Measurements from ENCODE around the gene GRK5.

GRK5 gene

DNA sequence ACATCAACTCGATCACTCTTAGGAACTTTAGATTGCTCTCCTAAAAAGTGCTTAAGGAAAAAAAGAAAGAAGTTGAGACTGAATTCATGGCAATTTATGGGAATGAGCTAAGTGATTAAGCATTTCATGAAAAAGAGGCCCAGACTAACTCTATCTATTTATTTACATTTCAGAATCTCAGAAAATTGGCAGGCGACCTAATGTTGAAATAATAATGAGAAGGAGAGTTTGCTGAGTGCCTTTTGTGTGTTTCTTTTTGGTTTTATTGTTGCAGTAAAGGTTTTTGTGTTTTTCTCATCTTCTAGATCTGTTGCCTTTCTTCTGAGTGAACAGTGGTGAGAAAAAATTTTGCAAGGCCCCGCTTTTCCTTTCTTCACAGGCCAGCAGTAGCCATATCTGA is 3.8 kb downstream of the GRK5 start:
- H3K36me3 ChIP-seq (ENCODE audit: control insufficient read depth, insufficient read depth, low read length, severe bottlenecking) = no peaks in the 10 kb centered on the region
- H3K27me3 ChIP-seq (replicated peaks; ENCODE audit: control insufficient read depth, insufficient read depth, low read length) = no peaks in the 10 kb centered on the region
- H3K4me3 ChIP-seq (ENCODE audit: low read length) = peak overlapping the region; percentile 95
- DNase-seq (ENCODE audit: low read depth) = peak; percentile 92
- peaks cover 53% of the 10 kb centered on the region for H3K4me1 ChIP-seq (ENCODE audit: control insufficient read depth, insufficient read depth, low read length)
- peak overlapping the region; percentile 90 for H3K9ac ChIP-seq (ENCODE audit: low read length)
- no peaks in the 10 kb centered on the region for H3K9me3 ChIP-seq (ENCODE audit: control insufficient read depth, low read length)

GRCh38 chr10:119211625-119212441 is 4.5 kb downstream of the GRK5 start:
- Histone ChIP-seq H3K4me3 (ENCODE audit: low read length) (peak overlapping the region; percentile 95), H3K36me3 (ENCODE audit: control insufficient read depth, insufficient read depth, low read length, severe bottlenecking) (no peaks in the 10 kb centered on the region), H3K9me3 (ENCODE audit: control insufficient read depth, low read length) (no peaks in the 10 kb centered on the region), H3K4me1 (ENCODE audit: control insufficient read depth, insufficient read depth, low read length) (peaks cover 49% of the 10 kb centered on the region), H3K27me3 (replicated peaks; ENCODE audit: control insufficient read depth, insufficient read depth, low read length) (no peaks in the 10 kb centered on the region), H3K9ac (ENCODE audit: low read length) (peak overlapping the region; percentile 90)
- DNase-seq (ENCODE audit: low read depth) = peak; percentile 36

GRCh38 chr10:119215371-119215770 is 8.0 kb downstream of the GRK5 start:
- no peak overlapping the region for H3K9ac ChIP-seq (ENCODE audit: low read length)
- H3K4me3 ChIP-seq (ENCODE audit: low read length) = no peak overlapping the region
- peaks cover 45% of the 10 kb centered on the region for H3K4me1 ChIP-seq (ENCODE audit: control insufficient read depth, insufficient read depth, low read length)
- no peak for DNase-seq (ENCODE audit: low read depth)
- no peaks in the 10 kb centered on the region for H3K27me3 ChIP-seq (replicated peaks; ENCODE audit: control insufficient read depth, insufficient read depth, low read length)
- H3K9me3 ChIP-seq (ENCODE audit: control insufficient read depth, low read length) = no peaks in the 10 kb centered on the region
- no peaks in the 10 kb centered on the region for H3K36me3 ChIP-seq (ENCODE audit: control insufficient read depth, insufficient read depth, low read length, severe bottlenecking)

- Histone ChIP-seq H3K27me3 (replicated peaks; ENCODE audit: control insufficient read depth, insufficient read depth, low read length) (no peaks in the 10 kb centered on the region), H3K9ac (ENCODE audit: low read length) (no peak overlapping the region), H3K36me3 (ENCODE audit: control insufficient read depth, insufficient read depth, low read length, severe bottlenecking) (no peaks in the 10 kb centered on the region), H3K4me3 (ENCODE audit: low read length) (no peak overlapping the region), H3K4me1 (ENCODE audit: control insufficient read depth, insufficient read depth, low read length) (peaks cover 45% of the 10 kb centered on the region), H3K9me3 (ENCODE audit: control insufficient read depth, low read length) (no peaks in the 10 kb centered on the region)
- DNase-seq (ENCODE audit: low read depth) = no peak
Measured at GRCh38 chr10:119216127-119216526, 8.8 kb downstream of the GRK5 start.

- Histone ChIP-seq H3K4me1 (ENCODE audit: control insufficient read depth, insufficient read depth, low read length) (peaks cover 45% of the 10 kb centered on the region), H3K27me3 (replicated peaks; ENCODE audit: control insufficient read depth, insufficient read depth, low read length) (no peaks in the 10 kb centered on the region), H3K9ac (ENCODE audit: low read length) (no peak overlapping the region), H3K4me3 (ENCODE audit: low read length) (no peak overlapping the region), H3K9me3 (ENCODE audit: control insufficient read depth, low read length) (no peaks in the 10 kb centered on the region), H3K36me3 (ENCODE audit: control insufficient read depth, insufficient read depth, low read length, severe bottlenecking) (no peaks in the 10 kb centered on the region)
- no peak for DNase-seq (ENCODE audit: low read depth)
Measured at GRCh38 chr10:119217401-119217800, 10.0 kb downstream of the GRK5 start.

DNA sequence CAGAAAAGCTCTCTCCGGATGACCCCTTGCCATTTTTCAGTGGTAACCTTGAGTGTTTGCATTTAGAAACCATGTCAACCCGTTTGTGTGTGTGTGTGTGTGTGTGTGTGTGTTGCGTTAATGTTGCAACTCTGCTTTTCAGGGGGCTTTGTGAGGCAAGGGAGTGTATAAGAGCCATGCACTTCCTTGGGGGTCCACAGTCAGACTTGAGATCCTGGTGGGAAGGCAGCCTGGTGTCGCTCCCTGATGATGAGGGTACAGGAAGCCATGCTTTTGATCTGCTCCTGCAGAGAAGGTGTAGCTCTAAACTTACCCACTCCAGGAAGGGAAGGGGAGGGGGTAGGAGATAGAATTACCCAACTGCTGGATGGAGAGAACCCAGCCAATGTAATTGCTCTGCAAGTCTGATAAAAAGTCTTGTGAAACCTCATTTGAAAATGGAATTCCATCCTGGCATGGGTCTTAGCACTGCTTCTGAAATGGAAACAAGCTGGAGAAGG is 10.7 kb downstream of the GRK5 start:
- H3K4me1 ChIP-seq (ENCODE audit: control insufficient read depth, insufficient read depth, low read length) = peaks cover 45% of the 10 kb centered on the region
- H3K4me3 ChIP-seq (ENCODE audit: low read length) = no peak overlapping the region
- DNase-seq (ENCODE audit: low read depth) = peak; percentile 87
- H3K9me3 ChIP-seq (ENCODE audit: control insufficient read depth, low read length) = no peaks in the 10 kb centered on the region
- H3K27me3 ChIP-seq (replicated peaks; ENCODE audit: control insufficient read depth, insufficient read depth, low read length) = no peaks in the 10 kb centered on the region
- no peaks in the 10 kb centered on the region for H3K36me3 ChIP-seq (ENCODE audit: control insufficient read depth, insufficient read depth, low read length, severe bottlenecking)
- no peak overlapping the region for H3K9ac ChIP-seq (ENCODE audit: low read length)

DNA sequence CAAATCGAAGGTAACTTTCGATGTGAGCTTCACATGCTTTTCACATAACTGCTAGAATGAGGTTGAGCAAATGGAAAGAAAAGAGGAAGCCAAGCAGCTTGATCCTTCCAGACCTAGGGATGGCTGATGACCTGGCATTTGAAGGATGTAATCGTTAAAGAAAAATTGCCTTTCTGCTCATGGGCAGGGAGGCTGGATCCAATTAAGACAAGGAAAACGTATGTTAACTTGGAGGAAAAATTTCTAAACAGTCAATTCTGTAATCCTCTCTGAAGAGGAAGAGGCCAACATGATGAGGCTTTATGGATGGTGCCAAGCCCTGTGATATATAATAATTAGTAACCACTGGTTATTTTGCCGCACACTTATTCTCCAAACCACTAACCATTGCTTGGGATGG is 12.5 kb downstream of the GRK5 start:
- peak; percentile 54 for DNase-seq (ENCODE audit: low read depth)
- no peaks in the 10 kb centered on the region for H3K27me3 ChIP-seq (replicated peaks; ENCODE audit: control insufficient read depth, insufficient read depth, low read length)
- H3K4me1 ChIP-seq (ENCODE audit: control insufficient read depth, insufficient read depth, low read length) = peaks cover 46% of the 10 kb centered on the region
- H3K4me3 ChIP-seq (ENCODE audit: low read length) = peak overlapping the region; percentile 4
- H3K9me3 ChIP-seq (ENCODE audit: control insufficient read depth, low read length) = no peaks in the 10 kb centered on the region
- no peaks in the 10 kb centered on the region for H3K36me3 ChIP-seq (ENCODE audit: control insufficient read depth, insufficient read depth, low read length, severe bottlenecking)
- H3K9ac ChIP-seq (ENCODE audit: low read length) = peak overlapping the region; percentile 42

DNA sequence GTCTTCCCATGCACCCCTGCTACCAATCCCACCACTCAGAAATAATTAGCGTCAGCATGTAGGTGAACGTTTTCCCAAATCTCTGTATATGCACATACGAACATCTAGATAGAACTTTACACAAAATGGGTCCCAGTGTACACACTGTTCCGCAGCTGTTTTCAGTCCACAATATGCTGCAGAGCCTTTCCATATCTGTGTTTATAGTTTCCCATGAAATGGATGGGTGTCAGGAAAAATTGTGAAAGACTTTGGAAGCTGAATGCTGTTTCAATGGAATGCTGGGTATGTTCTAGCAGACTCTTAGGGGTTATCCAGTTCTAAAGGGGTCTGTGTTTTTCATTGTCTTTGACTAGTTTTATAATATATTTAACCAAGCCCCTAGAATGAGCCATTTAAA is 13.8 kb downstream of the GRK5 start:
- Histone ChIP-seq H3K4me1 (ENCODE audit: control insufficient read depth, insufficient read depth, low read length) (peaks cover 46% of the 10 kb centered on the region), H3K9ac (ENCODE audit: low read length) (peak overlapping the region; percentile 74), H3K9me3 (ENCODE audit: control insufficient read depth, low read length) (no peaks in the 10 kb centered on the region), H3K36me3 (ENCODE audit: control insufficient read depth, insufficient read depth, low read length, severe bottlenecking) (no peaks in the 10 kb centered on the region), H3K4me3 (ENCODE audit: low read length) (peak overlapping the region; percentile 73), H3K27me3 (replicated peaks; ENCODE audit: control insufficient read depth, insufficient read depth, low read length) (no peaks in the 10 kb centered on the region)
- peak; percentile 62 for DNase-seq (ENCODE audit: low read depth)

DNA sequence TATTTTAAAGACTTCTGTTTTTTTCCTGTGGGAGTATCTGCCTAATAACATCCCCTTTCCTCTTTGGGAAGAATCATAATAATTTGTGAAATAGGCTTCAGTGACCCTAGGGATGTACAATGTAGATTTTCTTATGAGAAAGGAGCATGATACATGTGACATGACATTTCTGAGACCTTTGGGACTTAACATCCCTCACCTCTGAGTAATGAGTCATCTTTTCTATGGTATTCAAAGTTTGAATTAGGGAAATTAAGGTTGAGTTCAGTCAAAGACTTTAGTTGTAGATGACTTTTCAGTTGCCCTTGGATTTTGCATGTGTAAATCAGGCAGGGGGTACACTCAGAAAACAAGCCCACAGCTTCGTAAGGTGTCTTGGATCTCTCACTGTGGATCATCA is 14.3 kb downstream of the GRK5 start:
- Histone ChIP-seq H3K27me3 (replicated peaks; ENCODE audit: control insufficient read depth, insufficient read depth, low read length) (no peaks in the 10 kb centered on the region), H3K36me3 (ENCODE audit: control insufficient read depth, insufficient read depth, low read length, severe bottlenecking) (no peaks in the 10 kb centered on the region), H3K9ac (ENCODE audit: low read length) (peak overlapping the region; percentile 57), H3K4me1 (ENCODE audit: control insufficient read depth, insufficient read depth, low read length) (peaks cover 46% of the 10 kb centered on the region), H3K4me3 (ENCODE audit: low read length) (peak overlapping the region; percentile 73), H3K9me3 (ENCODE audit: control insufficient read depth, low read length) (no peaks in the 10 kb centered on the region)
- no peak for DNase-seq (ENCODE audit: low read depth)

DNA sequence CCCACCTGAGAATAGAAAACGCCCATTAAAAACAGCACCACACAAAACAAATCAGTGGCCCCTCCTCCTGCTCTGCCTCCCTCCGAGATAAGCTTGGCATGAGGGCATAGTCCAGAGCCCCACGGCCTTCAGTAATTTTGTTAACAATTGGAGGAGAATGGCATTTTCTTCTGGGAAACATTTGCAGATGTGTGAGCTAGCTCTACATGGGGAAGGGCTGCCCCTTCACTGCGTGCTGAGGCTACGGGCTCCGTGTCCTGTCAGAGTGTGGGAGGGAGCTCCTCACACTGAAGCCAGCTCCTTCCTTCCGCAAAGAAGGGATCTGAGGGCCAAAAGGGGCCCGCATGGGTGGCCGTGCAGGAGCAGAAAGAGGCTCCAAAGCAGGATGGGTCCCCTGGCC is 15.2 kb downstream of the GRK5 start:
- DNase-seq (ENCODE audit: low read depth) = no peak
- H3K9me3 ChIP-seq (ENCODE audit: control insufficient read depth, low read length) = no peaks in the 10 kb centered on the region
- H3K4me3 ChIP-seq (ENCODE audit: low read length) = peak overlapping the region; percentile 73
- H3K4me1 ChIP-seq (ENCODE audit: control insufficient read depth, insufficient read depth, low read length) = peaks cover 46% of the 10 kb centered on the region
- H3K36me3 ChIP-seq (ENCODE audit: control insufficient read depth, insufficient read depth, low read length, severe bottlenecking) = no peaks in the 10 kb centered on the region
- peak overlapping the region; percentile 57 for H3K9ac ChIP-seq (ENCODE audit: low read length)
- H3K27me3 ChIP-seq (replicated peaks; ENCODE audit: control insufficient read depth, insufficient read depth, low read length) = no peaks in the 10 kb centered on the region

DNA sequence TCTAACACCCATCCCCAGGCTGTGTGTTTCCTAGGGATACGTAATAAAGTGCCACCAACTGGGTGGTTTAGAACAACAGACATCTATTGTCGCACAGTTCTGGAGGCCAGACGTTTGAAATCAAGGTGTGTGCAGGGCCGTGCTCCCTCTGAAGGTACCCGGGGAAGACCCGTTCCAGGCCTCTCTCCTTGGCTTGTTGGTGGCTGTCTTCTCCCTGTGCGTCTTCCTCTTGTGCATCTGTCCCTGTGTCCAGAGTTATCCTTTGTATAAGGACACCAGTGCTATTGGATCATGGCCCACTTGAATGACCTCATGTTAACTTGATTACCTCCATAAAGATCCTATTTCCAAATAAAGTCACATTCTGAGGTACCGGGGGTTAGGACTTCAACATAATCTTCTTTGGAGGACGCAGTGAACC is 15.6 kb downstream of the GRK5 start:
- H3K36me3 ChIP-seq (ENCODE audit: control insufficient read depth, insufficient read depth, low read length, severe bottlenecking) = no peaks in the 10 kb centered on the region
- peaks cover 43% of the 10 kb centered on the region for H3K4me1 ChIP-seq (ENCODE audit: control insufficient read depth, insufficient read depth, low read length)
- peak overlapping the region; percentile 57 for H3K9ac ChIP-seq (ENCODE audit: low read length)
- DNase-seq (ENCODE audit: low read depth) = no peak
- H3K9me3 ChIP-seq (ENCODE audit: control insufficient read depth, low read length) = no peaks in the 10 kb centered on the region
- no peaks in the 10 kb centered on the region for H3K27me3 ChIP-seq (replicated peaks; ENCODE audit: control insufficient read depth, insufficient read depth, low read length)
- peak overlapping the region; percentile 73 for H3K4me3 ChIP-seq (ENCODE audit: low read length)

Data from adipocyte (in vitro differentiated cells).